ENCODE measurements around the gene SLC39A6.

- TF ChIP-seq, protein P1, sequence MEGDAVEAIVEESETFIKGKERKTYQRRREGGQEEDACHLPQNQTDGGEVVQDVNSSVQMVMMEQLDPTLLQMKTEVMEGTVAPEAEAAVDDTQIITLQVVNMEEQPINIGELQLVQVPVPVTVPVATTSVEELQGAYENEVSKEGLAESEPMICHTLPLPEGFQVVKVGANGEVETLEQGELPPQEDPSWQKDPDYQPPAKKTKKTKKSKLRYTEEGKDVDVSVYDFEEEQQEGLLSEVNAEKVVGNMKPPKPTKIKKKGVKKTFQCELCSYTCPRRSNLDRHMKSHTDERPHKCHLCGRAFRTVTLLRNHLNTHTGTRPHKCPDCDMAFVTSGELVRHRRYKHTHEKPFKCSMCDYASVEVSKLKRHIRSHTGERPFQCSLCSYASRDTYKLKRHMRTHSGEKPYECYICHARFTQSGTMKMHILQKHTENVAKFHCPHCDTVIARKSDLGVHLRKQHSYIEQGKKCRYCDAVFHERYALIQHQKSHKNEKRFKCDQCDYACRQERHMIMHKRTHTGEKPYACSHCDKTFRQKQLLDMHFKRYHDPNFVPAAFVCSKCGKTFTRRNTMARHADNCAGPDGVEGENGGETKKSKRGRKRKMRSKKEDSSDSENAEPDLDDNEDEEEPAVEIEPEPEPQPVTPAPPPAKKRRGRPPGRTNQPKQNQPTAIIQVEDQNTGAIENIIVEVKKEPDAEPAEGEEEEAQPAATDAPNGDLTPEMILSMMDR (IDR thresholded peaks at IDR 0.05; ENCODE audit: poor library complexity, severe bottlenecking) = no peak
- TF ChIP-seq POLR2AphosphoS5 (IDR thresholded peaks at IDR 0.05) = no peak
- TF ChIP-seq EZH2 (IDR thresholded peaks at IDR 0.05; ENCODE audit: borderline replicate concordance, insufficient read depth, low read length, poor library complexity, severe bottlenecking) = no peak
- no peak for TF ChIP-seq EP300 (conservative IDR thresholded peaks at IDR 0.05; ENCODE audit: poor library complexity, severe bottlenecking)
- TF ChIP-seq MXI1 (conservative IDR thresholded peaks at IDR 0.05; ENCODE audit: poor library complexity, severe bottlenecking) = no peak
- TF ChIP-seq RAD21 (conservative IDR thresholded peaks at IDR 0.05) = no peak
- TF ChIP-seq TAF1 (IDR thresholded peaks at IDR 0.05; ENCODE audit: low read depth) = no peak
- TF ChIP-seq, protein P2, sequence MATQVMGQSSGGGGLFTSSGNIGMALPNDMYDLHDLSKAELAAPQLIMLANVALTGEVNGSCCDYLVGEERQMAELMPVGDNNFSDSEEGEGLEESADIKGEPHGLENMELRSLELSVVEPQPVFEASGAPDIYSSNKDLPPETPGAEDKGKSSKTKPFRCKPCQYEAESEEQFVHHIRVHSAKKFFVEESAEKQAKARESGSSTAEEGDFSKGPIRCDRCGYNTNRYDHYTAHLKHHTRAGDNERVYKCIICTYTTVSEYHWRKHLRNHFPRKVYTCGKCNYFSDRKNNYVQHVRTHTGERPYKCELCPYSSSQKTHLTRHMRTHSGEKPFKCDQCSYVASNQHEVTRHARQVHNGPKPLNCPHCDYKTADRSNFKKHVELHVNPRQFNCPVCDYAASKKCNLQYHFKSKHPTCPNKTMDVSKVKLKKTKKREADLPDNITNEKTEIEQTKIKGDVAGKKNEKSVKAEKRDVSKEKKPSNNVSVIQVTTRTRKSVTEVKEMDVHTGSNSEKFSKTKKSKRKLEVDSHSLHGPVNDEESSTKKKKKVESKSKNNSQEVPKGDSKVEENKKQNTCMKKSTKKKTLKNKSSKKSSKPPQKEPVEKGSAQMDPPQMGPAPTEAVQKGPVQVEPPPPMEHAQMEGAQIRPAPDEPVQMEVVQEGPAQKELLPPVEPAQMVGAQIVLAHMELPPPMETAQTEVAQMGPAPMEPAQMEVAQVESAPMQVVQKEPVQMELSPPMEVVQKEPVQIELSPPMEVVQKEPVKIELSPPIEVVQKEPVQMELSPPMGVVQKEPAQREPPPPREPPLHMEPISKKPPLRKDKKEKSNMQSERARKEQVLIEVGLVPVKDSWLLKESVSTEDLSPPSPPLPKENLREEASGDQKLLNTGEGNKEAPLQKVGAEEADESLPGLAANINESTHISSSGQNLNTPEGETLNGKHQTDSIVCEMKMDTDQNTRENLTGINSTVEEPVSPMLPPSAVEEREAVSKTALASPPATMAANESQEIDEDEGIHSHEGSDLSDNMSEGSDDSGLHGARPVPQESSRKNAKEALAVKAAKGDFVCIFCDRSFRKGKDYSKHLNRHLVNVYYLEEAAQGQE (IDR thresholded peaks at IDR 0.05; ENCODE audit: borderline replicate concordance) = no peak
- no peak for TF ChIP-seq SMC3 (conservative IDR thresholded peaks at IDR 0.05; ENCODE audit: poor library complexity)
These were observed 28.3 kb upstream of the SLC39A6 start for GRCh38 chr18:36157441-36157840.
